ENCODE results near the gene ATP9B.
A peak's percentile ranks its signal among the peaks of the same experiment; 100 is the strongest.

The ATP9B gene

DNA sequence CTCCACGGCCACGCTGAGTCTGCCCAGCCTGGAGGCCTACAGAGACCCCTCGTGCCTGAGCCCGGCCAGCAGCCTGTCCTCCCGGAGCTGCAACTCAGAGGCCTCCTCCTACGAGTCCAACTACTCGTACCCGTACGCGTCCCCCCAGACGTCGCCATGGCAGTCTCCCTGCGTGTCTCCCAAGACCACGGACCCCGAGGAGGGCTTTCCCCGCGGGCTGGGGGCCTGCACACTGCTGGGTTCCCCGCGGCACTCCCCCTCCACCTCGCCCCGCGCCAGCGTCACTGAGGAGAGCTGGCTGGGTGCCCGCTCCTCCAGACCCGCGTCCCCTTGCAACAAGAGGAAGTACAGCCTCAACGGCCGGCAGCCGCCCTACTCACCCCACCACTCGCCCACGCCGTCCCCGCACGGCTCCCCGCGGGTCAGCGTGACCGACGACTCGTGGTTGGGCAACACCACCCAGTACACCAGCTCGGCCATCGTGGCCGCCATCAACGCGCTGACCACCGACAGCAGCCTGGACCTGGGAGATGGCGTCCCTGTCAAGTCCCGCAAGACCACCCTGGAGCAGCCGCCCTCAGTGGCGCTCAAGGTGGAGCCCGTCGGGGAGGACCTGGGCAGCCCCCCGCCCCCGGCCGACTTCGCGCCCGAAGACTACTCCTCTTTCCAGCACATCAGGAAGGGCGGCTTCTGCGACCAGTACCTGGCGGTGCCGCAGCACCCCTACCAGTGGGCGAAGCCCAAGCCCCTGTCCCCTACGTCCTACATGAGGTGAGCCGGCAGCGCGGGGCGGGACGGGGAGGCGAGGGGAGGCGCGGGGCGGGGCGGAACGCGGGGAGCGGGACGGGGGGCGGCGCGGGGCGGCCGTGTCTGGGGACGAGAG is 341.8 kb downstream of the ATP9B start:
- no peaks in the 10 kb centered on the region for H3K9me3 Mint-ChIP-seq
- H3K27me3 Mint-ChIP-seq, result no peaks in the 10 kb centered on the region
- H3K4me3 Mint-ChIP-seq, result no peak overlapping the region
- peaks cover 27% of the 10 kb centered on the region for H3K36me3 Mint-ChIP-seq
- H3K27ac Mint-ChIP-seq, result no peak overlapping the region
- CTCF ChIA-PET, result no interaction called here
- peaks cover 10% of the 10 kb centered on the region for H3K4me1 Mint-ChIP-seq
- no peak for DNase-seq

- no peak for DNase-seq
- H3K27ac Mint-ChIP-seq, result no peak overlapping the region
- H3K9me3 Mint-ChIP-seq, result no peaks in the 10 kb centered on the region
- H3K4me1 Mint-ChIP-seq, result peaks cover 4% of the 10 kb centered on the region
- no peaks in the 10 kb centered on the region for H3K27me3 Mint-ChIP-seq
- CTCF ChIA-PET, result no interaction called here
- no peak overlapping the region for H3K4me3 Mint-ChIP-seq
- H3K36me3 Mint-ChIP-seq, result peaks cover 18% of the 10 kb centered on the region
Measured at GRCh38 chr18:79411614-79412526, 342.7 kb downstream of the ATP9B start.

- H3K27ac Mint-ChIP-seq, result no peak overlapping the region
- no peaks in the 10 kb centered on the region for H3K27me3 Mint-ChIP-seq
- CTCF ChIA-PET, result no interaction called here
- H3K4me1 Mint-ChIP-seq, result no peaks in the 10 kb centered on the region
- H3K9me3 Mint-ChIP-seq, result no peaks in the 10 kb centered on the region
- H3K4me3 Mint-ChIP-seq, result no peak overlapping the region
- DNase-seq, result no peak
- H3K36me3 Mint-ChIP-seq, result peaks cover 14% of the 10 kb centered on the region
Measured at GRCh38 chr18:79413025-79413424, 343.8 kb downstream of the ATP9B start.

GRCh38 chr18:79413426-79413825 is 344.2 kb downstream of the ATP9B start:
- DNase-seq, result no peak
- Mint-ChIP-seq H3K4me3 (no peak overlapping the region), H3K27ac (no peak overlapping the region), H3K36me3 (peaks cover 14% of the 10 kb centered on the region), H3K27me3 (no peaks in the 10 kb centered on the region), H3K4me1 (no peaks in the 10 kb centered on the region), H3K9me3 (no peaks in the 10 kb centered on the region)
- CTCF ChIA-PET, result no interaction called here

- Mint-ChIP-seq H3K27me3 (no peaks in the 10 kb centered on the region), H3K9me3 (no peaks in the 10 kb centered on the region), H3K27ac (no peak overlapping the region), H3K4me1 (no peaks in the 10 kb centered on the region), H3K36me3 (peaks cover 14% of the 10 kb centered on the region), H3K4me3 (no peak overlapping the region)
- no peak for DNase-seq
- CTCF ChIA-PET, result no interaction called here
Measured at GRCh38 chr18:79413901-79414300, 344.7 kb downstream of the ATP9B start.

- Mint-ChIP-seq H3K36me3 (peaks cover 23% of the 10 kb centered on the region), H3K9me3 (no peaks in the 10 kb centered on the region), H3K4me1 (no peaks in the 10 kb centered on the region), H3K27me3 (no peaks in the 10 kb centered on the region), H3K4me3 (no peak overlapping the region), H3K27ac (no peak overlapping the region)
- DNase-seq, result no peak
- CTCF ChIA-PET, result no interaction called here
Measured at GRCh38 chr18:79416022-79416676, 347.0 kb downstream of the ATP9B start.

DNA sequence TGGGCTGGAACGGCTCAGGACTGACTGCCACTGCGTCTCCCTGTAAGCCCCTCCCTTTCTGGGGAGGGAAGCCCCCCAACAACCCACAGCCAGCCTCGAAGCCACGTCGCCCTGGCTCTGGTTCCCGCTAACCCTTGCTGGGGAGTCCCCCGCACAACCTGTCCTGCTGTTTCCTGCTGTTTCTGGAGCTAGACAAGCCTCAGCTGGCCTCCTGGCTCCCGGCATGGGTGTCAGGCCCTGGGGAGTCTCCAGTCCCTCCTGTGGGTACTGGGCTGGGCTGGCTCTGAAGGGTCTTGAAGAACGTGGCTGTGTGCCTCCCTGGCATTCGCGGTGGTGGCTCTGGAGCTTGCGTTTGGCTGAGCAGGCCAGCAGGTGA is 347.5 kb downstream of the ATP9B start:
- no peak for DNase-seq
- Mint-ChIP-seq H3K9me3 (no peaks in the 10 kb centered on the region), H3K36me3 (peaks cover 21% of the 10 kb centered on the region), H3K4me3 (no peak overlapping the region), H3K27me3 (no peaks in the 10 kb centered on the region), H3K27ac (no peak overlapping the region), H3K4me1 (no peaks in the 10 kb centered on the region)
- CTCF ChIA-PET, result no interaction called here

- Mint-ChIP-seq H3K27ac (no peak overlapping the region), H3K9me3 (no peaks in the 10 kb centered on the region), H3K27me3 (no peaks in the 10 kb centered on the region), H3K36me3 (peaks cover 18% of the 10 kb centered on the region), H3K4me3 (no peak overlapping the region), H3K4me1 (no peaks in the 10 kb centered on the region)
- CTCF ChIA-PET, result no interaction called here
- DNase-seq, result no peak
Measured at GRCh38 chr18:79418236-79418635, 349.0 kb downstream of the ATP9B start.

DNA sequence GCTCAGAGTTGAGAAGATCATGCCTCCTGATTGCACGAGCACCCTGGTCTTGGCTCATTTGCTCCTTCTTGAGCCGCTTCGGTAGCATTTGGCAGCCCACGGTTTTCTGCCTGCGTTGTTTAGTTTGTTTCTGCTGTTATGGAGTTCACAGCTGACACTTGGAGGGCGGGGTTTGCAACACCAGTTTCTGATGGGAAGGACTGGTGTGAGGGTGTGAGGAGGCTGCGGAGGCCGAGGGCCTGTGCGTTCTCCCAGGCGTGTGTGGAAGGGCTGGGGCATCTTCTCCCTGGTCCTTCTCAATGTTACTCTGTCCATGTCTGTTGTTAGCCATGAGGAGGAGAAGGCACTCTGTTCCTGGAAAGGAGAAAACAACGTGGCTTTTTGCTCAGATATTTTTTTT is 349.4 kb downstream of the ATP9B start:
- H3K9me3 Mint-ChIP-seq, result no peaks in the 10 kb centered on the region
- no peaks in the 10 kb centered on the region for H3K4me1 Mint-ChIP-seq
- peaks cover 15% of the 10 kb centered on the region for H3K36me3 Mint-ChIP-seq
- no peaks in the 10 kb centered on the region for H3K27me3 Mint-ChIP-seq
- CTCF ChIA-PET, result no interaction called here
- H3K4me3 Mint-ChIP-seq, result no peak overlapping the region
- DNase-seq, result no peak
- H3K27ac Mint-ChIP-seq, result no peak overlapping the region

DNA sequence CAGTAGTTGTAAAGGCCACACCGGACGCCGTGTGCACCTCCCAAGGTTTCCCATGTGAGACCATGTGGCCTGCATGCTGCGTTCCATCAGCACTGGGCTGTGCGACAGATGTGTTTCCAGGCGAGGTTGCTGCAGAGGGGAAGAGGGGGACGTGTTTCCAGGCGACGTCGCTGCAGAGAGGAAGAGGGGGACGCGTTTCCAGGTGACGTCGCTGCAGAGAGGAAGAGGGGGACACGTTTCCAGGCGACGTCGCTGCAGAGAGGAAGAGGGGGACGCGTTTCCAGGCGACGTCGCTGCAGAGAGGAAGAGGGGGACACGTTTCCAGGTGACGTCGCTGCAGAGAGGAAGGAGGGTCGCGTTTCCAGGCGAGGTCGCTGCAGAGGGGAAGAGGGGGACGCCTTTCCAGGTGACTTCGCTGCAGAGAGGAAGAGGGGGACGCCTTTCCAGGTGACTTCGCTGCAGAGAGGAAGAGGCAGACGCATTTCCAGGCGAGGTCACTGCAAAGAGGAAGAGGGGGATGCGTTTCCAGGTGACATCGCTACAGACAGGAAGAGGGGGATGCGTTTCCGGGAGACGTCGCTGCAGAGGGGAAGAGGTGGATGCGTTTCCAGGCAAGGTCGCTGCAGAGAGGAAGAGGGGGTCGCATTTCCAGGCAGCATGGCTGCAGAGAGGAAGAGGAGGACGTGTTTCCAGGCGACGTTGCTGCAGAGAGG is 351.0 kb downstream of the ATP9B start:
- H3K27me3 Mint-ChIP-seq, result no peaks in the 10 kb centered on the region
- H3K36me3 Mint-ChIP-seq, result peaks cover 23% of the 10 kb centered on the region
- H3K4me3 Mint-ChIP-seq, result no peak overlapping the region
- peak overlapping the region; percentile 54 for H3K27ac Mint-ChIP-seq
- CTCF ChIA-PET, result no interaction called here
- H3K9me3 Mint-ChIP-seq, result no peaks in the 10 kb centered on the region
- peaks cover 8% of the 10 kb centered on the region for H3K4me1 Mint-ChIP-seq
- no peak for DNase-seq

DNA sequence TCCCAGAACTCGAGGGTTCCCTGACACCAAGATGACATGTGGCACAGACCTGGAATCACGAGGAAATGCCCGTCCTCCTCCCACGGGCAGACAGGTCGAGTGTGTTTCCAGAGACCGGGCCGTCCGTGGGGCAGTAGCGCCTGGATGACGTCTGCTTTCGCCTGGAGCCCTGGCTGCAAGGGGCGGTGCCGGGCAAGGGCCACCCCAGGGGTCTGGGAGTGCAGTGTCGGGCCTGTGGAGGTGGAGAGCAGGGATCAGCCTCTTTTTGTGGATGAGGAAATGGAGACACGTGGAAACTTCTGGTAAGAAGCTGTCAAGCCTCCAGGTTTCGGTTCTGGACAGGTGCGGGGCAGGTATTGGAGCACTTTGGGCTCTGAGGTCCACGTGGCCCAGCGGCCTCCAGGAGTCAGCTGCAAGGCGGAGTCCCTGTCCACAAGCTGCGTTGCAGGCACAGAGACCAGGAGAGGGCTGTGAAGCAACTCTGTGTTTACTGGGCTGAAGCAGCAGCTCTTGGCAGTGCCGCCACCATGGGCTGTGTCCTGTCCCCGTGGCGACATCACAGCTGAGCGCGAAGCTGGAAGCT is 352.2 kb downstream of the ATP9B start:
- peaks cover 8% of the 10 kb centered on the region for H3K4me1 Mint-ChIP-seq
- peaks cover 28% of the 10 kb centered on the region for H3K36me3 Mint-ChIP-seq
- H3K27ac Mint-ChIP-seq, result no peak overlapping the region
- no peaks in the 10 kb centered on the region for H3K9me3 Mint-ChIP-seq
- CTCF ChIA-PET, result interaction anchor here (0.6 kb wide), 1 partner anchor 23 kb away, joined by 3 read pairs; no protein-coding TSS in a partner anchor
- no peaks in the 10 kb centered on the region for H3K27me3 Mint-ChIP-seq
- H3K4me3 Mint-ChIP-seq, result no peak overlapping the region
- no peak for DNase-seq

DNA sequence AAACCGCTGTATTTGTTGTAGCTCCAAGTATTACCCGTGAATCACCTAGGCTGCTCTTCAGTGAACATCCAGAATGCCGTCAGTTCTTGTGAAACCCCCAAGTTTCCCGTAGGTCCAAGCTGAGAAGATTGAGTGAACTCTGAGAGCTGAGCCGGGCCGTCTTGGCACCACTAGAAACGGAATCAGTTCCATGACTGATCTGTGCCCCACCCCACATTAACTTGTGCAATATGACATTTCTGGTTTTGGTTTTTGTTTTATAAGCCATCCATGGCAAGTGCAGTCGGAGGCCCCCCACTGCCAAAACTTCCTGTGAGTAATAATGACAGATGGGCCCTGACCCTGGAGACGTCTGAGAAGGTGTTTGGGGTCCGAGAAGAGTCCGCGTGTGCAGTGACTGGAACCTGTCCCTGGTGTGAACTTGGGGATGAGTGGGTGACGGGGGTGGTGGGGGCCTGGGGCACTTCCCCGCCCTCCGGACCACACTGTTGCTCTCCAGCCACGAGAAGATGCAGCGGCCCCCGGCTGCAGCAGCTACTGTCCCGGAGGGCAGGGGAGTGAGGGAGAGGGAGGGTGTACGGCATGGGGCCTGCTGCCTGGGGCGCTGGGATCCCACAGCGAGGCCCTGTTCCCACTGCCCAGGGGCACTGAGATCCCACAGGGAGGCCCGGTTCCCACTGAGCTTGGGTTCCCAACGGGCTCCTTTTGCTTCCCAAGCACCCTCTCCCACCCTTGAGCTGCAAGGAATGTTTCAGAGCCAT is 353.0 kb downstream of the ATP9B start:
- CTCF ChIA-PET, result no interaction called here
- no peaks in the 10 kb centered on the region for H3K9me3 Mint-ChIP-seq
- peaks cover 28% of the 10 kb centered on the region for H3K36me3 Mint-ChIP-seq
- no peak overlapping the region for H3K4me3 Mint-ChIP-seq
- DNase-seq, result no peak
- no peak overlapping the region for H3K27ac Mint-ChIP-seq
- H3K4me1 Mint-ChIP-seq, result peaks cover 8% of the 10 kb centered on the region
- H3K27me3 Mint-ChIP-seq, result no peaks in the 10 kb centered on the region

DNA sequence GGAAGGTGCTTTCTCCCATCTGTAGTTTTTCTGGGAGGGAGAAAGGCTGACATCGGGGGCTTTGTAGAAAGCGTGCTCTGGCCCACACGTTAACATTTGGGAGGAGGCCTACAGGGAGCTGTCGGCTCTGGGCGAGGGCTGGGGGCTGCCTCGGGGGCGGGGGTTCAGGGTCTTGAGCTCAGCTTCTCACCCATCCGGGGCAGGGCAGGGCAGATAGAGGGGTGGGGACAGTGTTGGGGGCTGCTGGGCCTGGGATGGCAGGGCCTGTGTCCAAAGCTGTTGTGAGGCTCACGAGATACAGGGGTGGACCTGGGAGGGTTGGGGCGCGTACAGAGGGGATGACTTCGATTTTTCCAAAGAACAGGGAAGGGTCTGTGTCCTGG is 353.6 kb downstream of the ATP9B start:
- Mint-ChIP-seq H3K36me3 (peaks cover 28% of the 10 kb centered on the region), H3K9me3 (no peaks in the 10 kb centered on the region), H3K4me1 (peaks cover 8% of the 10 kb centered on the region), H3K27ac (no peak overlapping the region), H3K4me3 (no peak overlapping the region), H3K27me3 (no peaks in the 10 kb centered on the region)
- CTCF ChIA-PET, result no interaction called here
- DNase-seq, result no peak
